ENCODE data around the gene AIDA. TPM values are rescaled to one million over a fixed set of nuclear protein-coding genes. Genes with fewer than 3 reads are reported as not detected.

Gene AIDA
- total RNA-seq, 1 experiment from 2014 or later, result 92.8 TPM

DNA sequence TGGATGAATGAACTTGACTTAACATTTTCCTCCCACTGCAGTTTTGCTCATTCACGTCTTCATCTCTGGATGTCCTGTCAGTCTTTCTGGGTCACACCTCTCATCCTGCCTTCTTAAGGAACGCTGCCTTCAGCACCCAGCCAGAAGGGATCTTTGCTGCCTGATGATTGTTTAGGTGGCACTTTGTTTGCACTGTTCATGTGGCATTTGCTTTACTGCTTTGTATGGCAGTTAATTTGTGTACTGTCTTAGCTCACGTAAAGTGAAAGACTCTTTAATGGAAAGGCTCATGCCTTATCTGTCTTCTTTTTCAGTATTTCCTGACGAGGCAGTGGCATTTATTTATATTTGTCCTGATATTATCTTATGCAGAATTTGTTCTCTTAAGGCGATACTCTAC lies 89.5 kb downstream of the AIDA start:
- H3K4me3 Mint-ChIP-seq, result no peak overlapping the region

More for the DNA sequence above, 89.5 kb downstream of the AIDA start:
- Histone ChIP-seq H2BK120ac (ENCODE audit: low read depth, low read length, poor library complexity, severe bottlenecking) (no peak overlapping the region), H3K79me1 (ENCODE audit: insufficient read depth, low read depth, low read length, poor library complexity, severe bottlenecking) (no peaks in the 10 kb centered on the region), H2BK20ac (ENCODE audit: low read depth, low read length, poor library complexity, severe bottlenecking) (no peak overlapping the region), H2AFZ (ENCODE audit: low read length) (no peak overlapping the region), H3K56ac (ENCODE audit: insufficient read length, low read depth, low read length) (no peak overlapping the region), H3K14ac (ENCODE audit: insufficient read depth, low read length) (no peak overlapping the region), H3K27ac (ENCODE audit: insufficient read length, low read depth, low read length) (no peak overlapping the region), H2BK5ac (ENCODE audit: insufficient read length, low read length) (no peak overlapping the region), H4K20me1 (ENCODE audit: control insufficient read depth, insufficient read depth, insufficient read length) (no peaks in the 10 kb centered on the region), H3K23ac (ENCODE audit: insufficient read length, low read depth, low read length) (no peak overlapping the region), H2BK12ac (ENCODE audit: insufficient read length, low read depth, low read length) (no peak overlapping the region), H2AK5ac (ENCODE audit: insufficient read length, low read length) (no peak overlapping the region), H3K4ac (ENCODE audit: low read depth, low read length) (no peak overlapping the region), H3K23me2 (ENCODE audit: insufficient read length, low read depth, low read length, poor library complexity, severe bottlenecking) (peaks cover 7% of the 10 kb centered on the region), H2BK15ac (ENCODE audit: low read depth, low read length) (no peak overlapping the region), H3T11ph (ENCODE audit: low read length) (no peak overlapping the region), H3K9me3 (ENCODE audit: control insufficient read depth, low read depth, low read length) (no peaks in the 10 kb centered on the region), H4K5ac (ENCODE audit: insufficient read length, low read depth, low read length) (no peak overlapping the region), H3K4me2 (ENCODE audit: insufficient read depth, insufficient read length, low read length) (no peak overlapping the region), H3K4me1 (ENCODE audit: insufficient read depth, low read length) (no peaks in the 10 kb centered on the region), H4K8ac (replicated peaks; ENCODE audit: insufficient read length, low read depth, low read length) (no peak overlapping the region), H4K91ac (ENCODE audit: insufficient read length, low read depth, low read length) (no peak overlapping the region), H3K79me2 (ENCODE audit: insufficient read depth, low read length) (peaks cover 3% of the 10 kb centered on the region; the same call in 1 of the 2 replicates), H3K27me3 (ENCODE audit: insufficient read depth, low read length) (no peaks in the 10 kb centered on the region), H3K18ac (ENCODE audit: insufficient read length, low read depth, low read length) (no peak overlapping the region), H3K9ac (ENCODE audit: extremely low read depth, insufficient read length, low read length) (no peak overlapping the region)
- H3K9me3 Mint-ChIP-seq, result no peaks in the 10 kb centered on the region
- H3K27ac Mint-ChIP-seq, result no peak overlapping the region
- TF ChIP-seq, protein P1, sequence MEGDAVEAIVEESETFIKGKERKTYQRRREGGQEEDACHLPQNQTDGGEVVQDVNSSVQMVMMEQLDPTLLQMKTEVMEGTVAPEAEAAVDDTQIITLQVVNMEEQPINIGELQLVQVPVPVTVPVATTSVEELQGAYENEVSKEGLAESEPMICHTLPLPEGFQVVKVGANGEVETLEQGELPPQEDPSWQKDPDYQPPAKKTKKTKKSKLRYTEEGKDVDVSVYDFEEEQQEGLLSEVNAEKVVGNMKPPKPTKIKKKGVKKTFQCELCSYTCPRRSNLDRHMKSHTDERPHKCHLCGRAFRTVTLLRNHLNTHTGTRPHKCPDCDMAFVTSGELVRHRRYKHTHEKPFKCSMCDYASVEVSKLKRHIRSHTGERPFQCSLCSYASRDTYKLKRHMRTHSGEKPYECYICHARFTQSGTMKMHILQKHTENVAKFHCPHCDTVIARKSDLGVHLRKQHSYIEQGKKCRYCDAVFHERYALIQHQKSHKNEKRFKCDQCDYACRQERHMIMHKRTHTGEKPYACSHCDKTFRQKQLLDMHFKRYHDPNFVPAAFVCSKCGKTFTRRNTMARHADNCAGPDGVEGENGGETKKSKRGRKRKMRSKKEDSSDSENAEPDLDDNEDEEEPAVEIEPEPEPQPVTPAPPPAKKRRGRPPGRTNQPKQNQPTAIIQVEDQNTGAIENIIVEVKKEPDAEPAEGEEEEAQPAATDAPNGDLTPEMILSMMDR (conservative IDR thresholded peaks at IDR 0.05), result no peak
- DNase-seq, result no peak
- H3K36me3 Mint-ChIP-seq (ENCODE audit: insufficient read depth in 1 of 3, low read depth in 3 of 3), result peaks cover 21 to 52% (median 47%) of the 10 kb centered on the region in 3 experiments; a peak in 6 of 7 replicates
- H3K4me1 Mint-ChIP-seq, result peaks cover 6 to 10% of the 10 kb centered on the region in 2 experiments; a peak in 3 of 4 replicates
- no peaks in the 10 kb centered on the region for H3K27me3 Mint-ChIP-seq (ENCODE audit: low read depth)
- no CpG with 5 or more reads among the region's 5 CpGs for WGBS (ENCODE audit: extremely low coverage, insufficient read length, low lambda C conversion rate)

All from H9 (cell line).